ENCODE results near the gene PKN1.
"Not testable (repeated sequence)": the region's sequence is repeated elsewhere in the genome, so short reads cannot be mapped to it uniquely, and the experiment has no call there.

The PKN1 gene

GRCh38 chr19:14434543-14435319 is 1.6 kb downstream of the PKN1 start:
- no peaks in the 10 kb centered on the region for H3K36me3 Mint-ChIP-seq
- H3K27me3 Mint-ChIP-seq, result no peaks in the 10 kb centered on the region
- H3K9me3 Mint-ChIP-seq (ENCODE audit: low read depth), result no peaks in the 10 kb centered on the region
- peak overlapping the region; percentile 92 for H3K27ac Mint-ChIP-seq
- H3K4me3 Mint-ChIP-seq, result peak overlapping the region; percentile 85
- H3K4me1 Mint-ChIP-seq (ENCODE audit: low read depth), result peaks cover 48% of the 10 kb centered on the region

DNA sequence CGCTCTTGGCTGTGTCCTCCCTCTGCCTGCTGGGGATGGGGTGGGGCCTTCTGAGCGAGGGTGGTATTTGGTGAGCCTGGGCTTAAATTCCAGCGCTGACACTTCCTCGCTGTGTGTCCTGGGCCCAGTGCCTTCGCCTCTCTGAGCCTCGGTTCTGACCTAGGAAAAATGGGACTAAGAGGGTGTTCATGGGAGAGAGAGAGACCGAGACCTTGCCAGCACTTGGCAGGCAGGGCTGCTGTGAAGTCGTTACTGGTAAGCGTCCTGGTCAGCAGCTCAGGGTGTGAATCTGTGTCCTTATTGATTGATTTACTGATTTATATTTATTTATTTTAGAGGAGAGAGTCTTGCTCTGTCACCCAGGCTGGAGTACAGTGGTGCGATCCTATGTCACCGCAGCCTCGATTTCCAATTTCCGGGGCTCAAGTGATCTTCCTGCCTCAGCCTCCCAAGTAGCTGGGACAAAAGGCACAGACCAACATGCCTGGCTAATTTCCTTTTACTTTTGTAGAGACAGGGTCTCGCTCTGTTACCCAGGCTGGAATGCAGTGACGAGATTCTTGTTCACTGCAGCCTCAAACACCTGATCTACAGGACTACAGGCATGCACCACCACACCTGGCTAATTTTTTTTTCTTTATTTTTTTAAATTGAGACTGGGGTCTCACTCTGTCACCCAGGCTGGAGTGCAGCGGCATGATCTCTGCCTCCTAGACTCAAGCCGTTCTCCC is 2.4 kb downstream of the PKN1 start:
- H3K4me1 Mint-ChIP-seq (ENCODE audit: low read depth), result peaks cover 55% of the 10 kb centered on the region
- H3K27me3 Mint-ChIP-seq, result no peaks in the 10 kb centered on the region
- H3K9me3 Mint-ChIP-seq (ENCODE audit: low read depth), result no peaks in the 10 kb centered on the region
- H3K4me3 Mint-ChIP-seq, result peak overlapping the region; percentile 43
- H3K36me3 Mint-ChIP-seq, result no peaks in the 10 kb centered on the region
- H3K27ac Mint-ChIP-seq, result peak overlapping the region; percentile 92

DNA sequence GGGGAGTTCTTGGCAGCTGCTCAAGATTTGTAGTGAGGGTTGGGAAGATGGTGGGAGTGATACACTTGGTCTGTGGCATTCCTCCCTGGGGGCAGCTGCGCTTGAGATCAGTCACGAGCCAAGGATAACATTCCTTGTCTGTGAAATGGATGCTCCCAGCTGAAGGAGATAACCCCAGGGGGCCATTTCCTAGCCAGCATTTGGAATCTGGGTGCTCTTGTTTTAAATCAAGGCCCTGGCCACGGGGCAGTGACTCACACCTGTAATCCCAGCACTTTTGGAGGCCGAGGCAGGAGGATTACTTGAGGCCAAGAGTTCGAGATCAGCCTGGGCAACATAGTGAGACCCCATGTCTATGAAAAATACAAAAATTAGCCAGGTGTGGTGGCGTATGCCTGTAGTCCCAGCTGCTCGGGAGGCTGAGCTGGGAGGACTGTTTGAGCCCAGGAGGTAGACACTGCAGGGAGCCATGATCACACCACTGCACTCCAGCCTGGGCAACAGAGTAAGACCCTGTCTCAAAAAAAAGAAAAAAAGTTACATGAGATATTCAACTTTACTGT is 4.6 kb downstream of the PKN1 start:
- Mint-ChIP-seq H3K9me3 (ENCODE audit: low read depth) (no peaks in the 10 kb centered on the region), H3K27me3 (no peaks in the 10 kb centered on the region), H3K27ac (peak overlapping the region; percentile 54), H3K36me3 (no peaks in the 10 kb centered on the region), H3K4me3 (peak overlapping the region; percentile 18), H3K4me1 (ENCODE audit: low read depth) (peaks cover 51% of the 10 kb centered on the region)

DNA sequence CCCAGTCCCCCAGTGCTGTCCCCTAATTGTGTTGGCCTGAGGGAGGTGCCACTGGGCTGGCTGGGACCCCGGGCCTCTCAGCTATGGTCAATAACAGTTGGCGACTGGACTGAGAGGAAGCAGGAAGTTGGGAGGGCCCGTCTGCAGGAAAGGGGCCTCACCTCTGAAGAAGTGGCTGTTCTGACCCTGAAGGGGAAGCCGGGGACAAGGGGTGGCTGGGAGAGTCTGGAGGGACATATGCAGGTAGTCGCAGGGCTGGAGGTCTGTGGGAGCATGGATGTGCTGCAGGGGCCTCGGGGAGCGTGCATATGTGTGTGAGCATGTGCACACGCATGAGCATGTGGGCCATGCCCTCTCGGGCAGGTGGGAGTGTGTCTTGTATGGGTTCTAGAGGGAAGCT is 5.9 kb downstream of the PKN1 start:
- peaks cover 52% of the 10 kb centered on the region for H3K4me1 Mint-ChIP-seq (ENCODE audit: low read depth)
- peak overlapping the region; percentile 88 for H3K4me3 Mint-ChIP-seq
- H3K27ac Mint-ChIP-seq, result peak overlapping the region; percentile 84
- H3K9me3 Mint-ChIP-seq (ENCODE audit: low read depth), result no peaks in the 10 kb centered on the region
- H3K27me3 Mint-ChIP-seq, result no peaks in the 10 kb centered on the region
- no peaks in the 10 kb centered on the region for H3K36me3 Mint-ChIP-seq

DNA sequence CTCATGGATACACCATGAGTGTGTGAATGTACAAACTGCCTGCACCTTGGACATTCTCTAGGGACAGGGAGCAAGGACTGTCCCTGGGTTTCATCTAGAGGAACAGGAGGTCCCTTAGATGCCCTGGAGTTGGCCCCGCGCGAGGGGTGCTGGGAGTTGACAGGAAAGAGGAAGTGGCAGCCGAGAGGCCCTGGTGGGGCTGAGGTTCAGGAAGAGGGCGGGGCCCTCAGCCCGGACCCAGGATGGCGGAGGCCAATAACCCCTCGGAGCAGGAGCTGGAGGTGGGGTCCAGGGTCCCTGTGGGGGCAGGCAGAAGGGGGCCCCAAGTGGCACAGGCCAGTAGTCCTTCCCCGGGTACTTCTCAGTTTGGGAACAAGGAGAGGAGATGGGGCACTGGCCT is 6.9 kb downstream of the PKN1 start:
- Mint-ChIP-seq H3K36me3 (peaks cover 4% of the 10 kb centered on the region), H3K9me3 (ENCODE audit: low read depth) (no peaks in the 10 kb centered on the region), H3K27ac (peak overlapping the region; percentile 91), H3K4me3 (peak overlapping the region; percentile 88), H3K27me3 (no peaks in the 10 kb centered on the region), H3K4me1 (ENCODE audit: low read depth) (peaks cover 47% of the 10 kb centered on the region)

GRCh38 chr19:14441041-14441938 is 8.2 kb downstream of the PKN1 start:
- Mint-ChIP-seq H3K9me3 (ENCODE audit: low read depth) (no peaks in the 10 kb centered on the region), H3K27me3 (no peaks in the 10 kb centered on the region), H3K4me3 (peak overlapping the region; percentile 88), H3K36me3 (peaks cover 4% of the 10 kb centered on the region), H3K4me1 (ENCODE audit: low read depth) (peaks cover 45% of the 10 kb centered on the region), H3K27ac (peak overlapping the region; percentile 43)

GRCh38 chr19:14442891-14443631 is 10.0 kb downstream of the PKN1 start:
- Mint-ChIP-seq H3K4me1 (ENCODE audit: low read depth) (peaks cover 37% of the 10 kb centered on the region), H3K4me3 (no peak overlapping the region), H3K27ac (peak overlapping the region; percentile 28), H3K9me3 (ENCODE audit: low read depth) (no peaks in the 10 kb centered on the region), H3K36me3 (peaks cover 5% of the 10 kb centered on the region), H3K27me3 (no peaks in the 10 kb centered on the region)

DNA sequence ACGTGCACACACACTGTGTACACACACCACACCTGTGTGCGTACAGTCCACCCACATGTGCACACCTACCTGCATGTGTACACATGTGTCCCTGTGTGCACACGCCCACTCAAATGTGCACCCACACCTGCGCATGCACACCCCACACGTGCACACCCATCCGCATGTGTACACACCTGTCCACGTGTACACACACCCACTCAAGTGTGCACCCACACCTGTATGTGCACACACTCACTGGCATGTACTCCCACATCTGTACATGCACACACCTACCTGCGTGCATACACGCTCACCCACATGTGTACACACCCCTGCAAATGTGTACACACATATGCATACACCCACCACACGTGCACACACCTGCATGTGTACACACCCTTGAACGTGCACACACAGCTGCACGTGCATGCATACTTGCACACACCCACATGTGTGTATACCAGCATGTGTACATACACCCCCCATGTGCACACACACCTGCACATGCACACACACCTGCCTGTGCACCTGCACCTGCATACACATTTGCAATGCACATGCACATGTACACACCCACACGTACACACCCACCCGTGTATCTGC is 10.6 kb downstream of the PKN1 start:
- H3K36me3 Mint-ChIP-seq, result peaks cover 5% of the 10 kb centered on the region
- H3K9me3 Mint-ChIP-seq (ENCODE audit: low read depth), result no peaks in the 10 kb centered on the region
- H3K27me3 Mint-ChIP-seq, result no peaks in the 10 kb centered on the region
- peaks cover 39% of the 10 kb centered on the region for H3K4me1 Mint-ChIP-seq (ENCODE audit: low read depth)
- H3K27ac Mint-ChIP-seq, result no peak overlapping the region
- H3K4me3 Mint-ChIP-seq, result no peak overlapping the region

- H3K36me3 Mint-ChIP-seq, result peaks cover 11% of the 10 kb centered on the region
- no peak overlapping the region for H3K4me3 Mint-ChIP-seq
- H3K27me3 Mint-ChIP-seq, result no peaks in the 10 kb centered on the region
- H3K9me3 Mint-ChIP-seq (ENCODE audit: low read depth), result no peaks in the 10 kb centered on the region
- H3K4me1 Mint-ChIP-seq (ENCODE audit: low read depth), result peaks cover 26% of the 10 kb centered on the region
- peak overlapping the region; percentile 28 for H3K27ac Mint-ChIP-seq
Measured at GRCh38 chr19:14446336-14447036, 13.4 kb downstream of the PKN1 start.

GRCh38 chr19:14449321-14449720 is 16.2 kb downstream of the PKN1 start:
- H3K27ac Mint-ChIP-seq, result no peak overlapping the region
- no peaks in the 10 kb centered on the region for H3K9me3 Mint-ChIP-seq (ENCODE audit: low read depth)
- H3K4me1 Mint-ChIP-seq (ENCODE audit: low read depth), result peaks cover 19% of the 10 kb centered on the region
- no peak overlapping the region for H3K4me3 Mint-ChIP-seq
- H3K36me3 Mint-ChIP-seq, result peaks cover 11% of the 10 kb centered on the region
- no peaks in the 10 kb centered on the region for H3K27me3 Mint-ChIP-seq

DNA sequence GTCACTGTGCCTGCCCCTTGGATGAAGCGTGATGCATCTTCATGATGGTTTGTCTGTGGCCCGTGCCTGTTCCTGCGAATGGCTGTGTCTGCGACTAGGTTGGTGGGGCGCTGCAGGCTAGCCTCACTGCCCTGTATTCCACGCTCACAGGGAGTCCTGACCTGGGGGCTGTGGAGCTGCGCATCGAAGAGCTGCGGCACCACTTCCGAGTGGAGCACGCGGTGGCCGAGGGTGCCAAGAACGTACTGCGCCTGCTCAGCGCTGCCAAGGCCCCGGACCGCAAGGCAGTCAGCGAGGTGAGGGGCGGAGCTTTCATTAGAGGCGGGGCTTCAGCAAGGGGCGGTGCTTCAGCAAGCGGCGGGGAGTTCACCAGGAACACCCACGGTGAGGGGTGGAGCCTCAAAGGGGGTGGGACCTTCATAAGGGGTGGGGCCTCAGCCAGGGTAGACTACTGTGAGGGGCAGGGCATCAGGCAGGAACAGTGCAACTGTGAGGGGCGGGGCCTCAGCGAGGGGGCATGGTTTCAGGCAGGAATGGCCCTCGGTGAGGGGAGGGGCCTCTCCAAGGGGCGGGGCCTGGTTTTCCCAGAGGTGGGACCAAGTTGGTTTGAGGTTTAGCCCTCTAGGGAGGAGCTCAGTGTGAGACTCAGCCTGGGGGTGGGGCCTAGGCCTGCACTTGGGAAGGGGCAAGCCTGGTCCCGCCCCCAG is 17.2 kb downstream of the PKN1 start:
- no peaks in the 10 kb centered on the region for H3K9me3 Mint-ChIP-seq (ENCODE audit: low read depth)
- H3K27me3 Mint-ChIP-seq, result no peaks in the 10 kb centered on the region
- peaks cover 14% of the 10 kb centered on the region for H3K4me1 Mint-ChIP-seq (ENCODE audit: low read depth)
- H3K27ac Mint-ChIP-seq, result peak overlapping the region; percentile 16
- peaks cover 10% of the 10 kb centered on the region for H3K36me3 Mint-ChIP-seq
- H3K4me3 Mint-ChIP-seq, result no peak overlapping the region

DNA sequence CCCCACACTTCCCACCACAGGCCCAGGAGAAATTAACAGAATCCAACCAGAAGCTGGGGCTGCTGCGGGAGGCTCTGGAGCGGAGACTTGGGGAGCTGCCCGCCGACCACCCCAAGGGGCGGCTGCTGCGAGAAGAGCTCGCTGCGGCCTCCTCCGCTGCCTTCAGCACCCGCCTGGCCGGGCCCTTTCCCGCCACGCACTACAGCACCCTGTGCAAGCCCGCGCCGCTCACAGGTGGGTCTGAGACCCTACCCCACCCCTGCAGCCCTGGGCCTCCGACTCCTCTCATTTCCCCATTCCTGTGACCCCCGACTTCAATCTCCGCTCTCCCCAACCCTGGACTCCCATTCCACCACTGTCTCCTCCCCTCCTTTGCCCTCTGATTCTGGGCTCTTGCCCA is 17.8 kb downstream of the PKN1 start:
- H3K4me3 Mint-ChIP-seq, result no peak overlapping the region
- H3K36me3 Mint-ChIP-seq, result peaks cover 10% of the 10 kb centered on the region
- H3K4me1 Mint-ChIP-seq (ENCODE audit: low read depth), result peaks cover 13% of the 10 kb centered on the region
- no peak overlapping the region for H3K27ac Mint-ChIP-seq
- H3K27me3 Mint-ChIP-seq, result no peaks in the 10 kb centered on the region
- no peaks in the 10 kb centered on the region for H3K9me3 Mint-ChIP-seq (ENCODE audit: low read depth)

GRCh38 chr19:14452303-14452702 is 19.2 kb downstream of the PKN1 start:
- peaks cover 12% of the 10 kb centered on the region for H3K4me1 Mint-ChIP-seq (ENCODE audit: low read depth)
- H3K9me3 Mint-ChIP-seq (ENCODE audit: low read depth); H3K27ac Mint-ChIP-seq; H3K4me3 Mint-ChIP-seq; H3K27me3 Mint-ChIP-seq; H3K36me3 Mint-ChIP-seq: not testable (repeated sequence)

All from activated naive CD8-positive, alpha-beta T cell (primary cell).